ENCODE results near the gene GOT1.
A peak's percentile ranks its signal among the peaks of the same experiment; 100 is the strongest.

The GOT1 gene
- 12.2 to 43.5 (median 30.9) reads per million in 17 experiments for total RNA-seq

GRCh38 chr10:99430451-99431189, at the start of gene GOT1:
GOT1 (minus strand) TSS chr10:99430624; CDS start chr10:99430565, 59 bp downstream.
- peak; percentile 98 to 100 (median 99) for DNase-seq

- DNase-seq, result no peak
Observed at GRCh38 chr10:99470327-99470726, 39.9 kb upstream of the GOT1 start.

- DNase-seq, result no peak
Observed at GRCh38 chr10:99467236-99467999, 37.0 kb upstream of the GOT1 start.

- no peak for DNase-seq
Observed at GRCh38 chr10:99466632-99467223, 36.3 kb upstream of the GOT1 start.

- peak in 1 of 4 experiments; percentile 8 for DNase-seq
Observed at GRCh38 chr10:99461230-99461629, 30.8 kb upstream of the GOT1 start.

DNA sequence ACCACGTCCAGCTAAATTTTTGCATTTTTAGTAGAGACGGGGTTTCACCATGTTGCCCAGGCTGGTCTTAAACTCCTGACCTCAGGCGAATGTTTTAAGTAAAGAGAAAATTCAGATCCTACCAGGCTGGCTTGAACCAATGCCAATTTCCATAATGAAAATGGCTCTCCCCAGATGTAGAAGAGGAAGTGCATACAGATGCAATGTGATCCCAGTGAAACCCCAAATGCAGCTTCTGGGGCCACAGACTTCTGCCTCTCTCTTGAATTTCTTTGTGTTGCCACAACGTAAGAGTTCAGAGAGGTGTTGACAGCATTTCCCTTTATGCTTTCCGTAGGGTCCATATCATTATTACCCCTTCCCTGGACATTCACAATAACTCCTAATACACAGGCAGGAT, 29.6 kb upstream of the GOT1 start:
- DNase-seq, result peak; percentile 3 to 29 (median 12)

GRCh38 chr10:99459217-99459616, 28.8 kb upstream of the GOT1 start:
- DNase-seq, result no peak

DNA sequence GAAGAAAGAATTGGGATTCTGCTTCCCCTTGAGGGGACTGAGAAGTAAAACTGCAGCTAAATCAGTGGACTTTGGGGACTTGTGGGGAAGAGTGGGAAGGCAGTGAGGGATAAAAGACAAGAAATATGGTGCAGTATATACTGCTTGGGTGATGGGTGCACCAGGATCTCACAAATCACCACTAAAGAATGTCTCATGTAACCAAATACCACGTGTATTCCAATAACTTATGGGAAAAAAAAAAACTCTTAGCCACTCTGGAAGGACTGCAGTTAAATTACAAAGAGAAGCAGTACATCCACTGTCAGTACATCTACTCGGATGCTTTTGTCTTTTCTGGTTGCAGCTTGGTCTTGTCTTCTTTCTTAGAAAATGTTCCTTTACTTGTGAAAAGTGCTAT, 27.4 kb upstream of the GOT1 start:
- DNase-seq, result no peak

DNA sequence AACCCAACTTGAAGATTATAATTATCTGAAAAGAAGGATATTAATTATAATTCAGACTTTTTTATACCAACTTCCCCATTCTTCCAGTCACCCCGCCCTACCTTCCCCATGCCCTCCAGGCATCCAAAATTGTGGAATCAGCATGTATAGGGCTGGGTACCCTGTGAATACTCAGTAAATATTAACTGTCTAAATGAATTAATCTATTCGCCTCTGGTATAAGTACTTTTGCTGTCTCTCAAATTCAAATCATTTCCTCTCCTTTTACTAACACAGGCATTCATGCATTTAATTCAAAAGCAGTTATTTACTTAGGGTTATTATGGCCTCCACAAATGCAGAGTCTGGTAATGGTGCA, 26.5 kb upstream of the GOT1 start:
- no peak for DNase-seq

DNA sequence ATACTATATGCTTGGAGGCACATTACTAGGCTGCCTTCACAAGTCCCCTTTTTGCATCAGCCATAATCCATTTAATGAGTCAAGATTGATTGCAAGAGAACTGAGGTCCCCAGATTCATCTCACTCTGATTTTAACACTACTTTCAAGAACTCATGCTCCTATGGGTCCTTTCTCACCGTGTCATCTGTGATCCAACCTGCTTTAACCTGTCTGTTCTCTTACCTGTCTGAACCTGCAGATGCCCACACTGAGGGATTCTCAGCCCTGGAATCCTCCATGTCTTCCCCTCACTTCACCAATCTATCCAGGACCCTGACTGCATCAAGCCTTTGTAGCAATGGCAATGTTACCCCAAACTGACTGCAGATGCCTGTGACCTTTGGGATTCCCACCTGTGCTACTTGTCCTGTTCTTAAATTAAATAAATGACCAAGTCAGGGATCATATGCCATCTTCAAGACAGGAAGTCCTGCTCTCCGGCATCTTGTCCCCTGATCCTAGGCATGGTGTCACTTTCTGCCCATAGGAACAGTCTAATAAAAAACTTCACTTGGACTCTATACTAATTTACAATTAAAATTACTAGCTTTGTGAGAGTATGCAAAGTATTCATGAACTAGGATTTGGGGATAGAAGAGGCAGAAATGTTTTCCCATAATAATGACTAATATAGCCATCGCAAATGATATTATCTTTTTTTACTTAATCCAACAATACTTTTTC, 25.9 kb upstream of the GOT1 start:
- no peak for DNase-seq

- DNase-seq, result no peak
Observed at GRCh38 chr10:99451981-99452380, 21.6 kb upstream of the GOT1 start.

- DNase-seq, result no peak
Observed at GRCh38 chr10:99451499-99451788, 21.0 kb upstream of the GOT1 start.

DNA sequence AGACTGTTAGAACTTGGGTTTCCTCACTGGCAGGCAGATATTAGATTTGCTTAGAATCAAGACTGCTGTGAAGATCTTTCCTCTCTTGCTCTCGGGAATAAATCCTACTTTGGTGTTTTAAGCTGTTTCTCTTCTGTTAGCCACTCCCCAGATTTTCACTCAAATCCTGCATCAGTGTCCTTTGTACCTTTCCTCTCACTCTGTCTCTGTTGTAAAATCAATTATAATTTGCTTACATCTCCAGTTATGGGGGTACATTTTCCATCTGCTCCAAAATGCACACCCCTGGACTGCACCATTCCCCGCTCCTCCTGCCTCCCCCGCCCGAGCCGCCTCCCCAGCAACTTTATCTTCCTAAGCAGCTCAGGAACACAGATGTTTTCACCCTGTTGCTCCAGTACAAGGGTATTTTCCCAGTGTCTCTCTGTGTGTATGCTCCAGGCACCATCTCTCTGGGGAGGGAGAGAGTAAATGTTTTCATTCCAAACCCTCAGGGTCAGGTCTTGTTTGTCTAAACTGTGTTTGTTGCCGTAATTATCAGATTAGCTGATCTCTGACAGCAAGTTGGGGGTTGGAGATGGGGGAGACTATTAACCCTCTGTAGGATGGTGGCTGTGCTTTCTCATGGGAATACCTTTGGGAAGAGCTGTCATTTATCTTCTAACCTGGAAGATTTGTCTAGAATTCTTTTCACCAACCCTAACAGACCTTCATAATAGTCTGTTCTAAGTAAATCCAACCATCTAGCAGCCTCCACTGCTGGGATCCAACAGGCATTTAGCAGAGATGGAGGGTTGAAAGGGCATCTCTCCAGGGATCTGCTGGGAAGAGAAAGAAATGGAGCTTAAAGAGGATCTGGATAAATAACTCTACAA, 20.4 kb upstream of the GOT1 start:
- DNase-seq, result no peak

DNA sequence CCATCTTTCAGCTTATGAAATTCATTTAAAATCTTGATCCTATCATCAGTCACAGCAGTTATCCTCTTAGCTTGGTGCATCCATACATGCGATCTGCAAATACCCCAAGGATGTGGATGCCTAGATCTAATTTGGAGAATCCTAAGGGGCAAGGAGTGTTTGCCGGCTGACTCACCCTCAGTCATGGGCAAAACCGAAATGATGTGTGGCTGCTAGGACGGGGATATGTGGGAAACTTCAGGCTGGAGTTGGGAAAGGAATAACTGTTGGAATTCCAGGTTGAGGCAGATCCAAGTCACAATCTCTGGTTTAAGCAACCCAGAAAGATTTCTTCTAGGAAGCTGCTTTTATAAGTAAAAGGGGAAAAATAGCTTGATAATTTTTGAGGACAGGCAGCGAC, 19.7 kb upstream of the GOT1 start:
- DNase-seq, result no peak

DNA sequence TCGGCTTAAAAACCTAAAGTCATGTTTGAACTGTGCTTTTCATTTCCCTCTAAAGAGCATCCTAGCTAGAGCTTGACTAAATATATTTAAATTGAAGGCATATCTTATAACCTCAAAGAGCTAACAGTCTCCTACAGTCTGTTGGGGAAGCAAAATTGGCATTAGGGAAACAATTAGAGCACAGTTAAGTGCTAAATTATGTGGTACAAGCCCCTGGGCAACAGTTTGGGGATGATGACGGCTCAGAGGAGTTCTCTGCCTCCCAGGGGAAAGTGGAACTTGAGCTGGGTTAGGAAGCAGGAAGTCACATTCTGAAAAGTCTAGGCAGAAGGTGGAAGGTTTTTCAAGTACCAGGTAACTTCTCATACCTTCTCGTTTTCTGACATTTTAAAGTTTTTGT, 18.6 kb upstream of the GOT1 start:
- DNase-seq, result no peak

DNA sequence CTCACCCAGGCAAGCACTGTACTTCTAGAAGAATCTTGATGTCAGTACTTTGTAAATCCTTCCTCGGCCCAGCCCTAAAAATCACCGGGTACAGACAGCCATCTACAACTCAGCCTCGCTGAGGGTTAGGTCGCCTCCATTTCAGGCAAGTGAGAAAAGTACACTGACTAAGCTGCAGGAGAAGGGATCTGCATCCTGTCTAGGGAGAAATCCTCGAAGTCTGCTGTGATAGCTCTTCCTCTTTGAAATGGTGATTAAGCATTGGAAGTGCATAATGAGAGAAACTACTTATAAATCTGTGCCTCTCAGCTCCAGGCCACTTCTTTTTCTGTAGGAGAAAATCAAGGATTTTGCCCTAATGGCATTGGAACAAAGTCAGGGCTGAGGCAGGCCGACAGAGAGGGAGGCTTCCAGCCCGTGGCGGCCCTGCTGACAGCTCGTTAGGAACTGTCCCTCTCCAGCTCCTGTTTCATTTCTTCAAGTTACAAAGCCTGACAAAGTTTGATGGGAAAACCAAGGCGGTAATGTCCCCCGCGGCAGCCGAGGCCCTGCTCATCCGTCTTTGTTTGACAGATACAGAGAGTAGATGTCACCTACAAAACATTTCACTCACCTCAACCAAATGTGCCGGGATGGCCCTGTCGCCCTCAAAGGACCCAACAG, 14.1 kb upstream of the GOT1 start:
- DNase-seq, result no peak

GRCh38 chr10:99443500-99443899, 13.1 kb upstream of the GOT1 start:
- DNase-seq, result no peak

DNA sequence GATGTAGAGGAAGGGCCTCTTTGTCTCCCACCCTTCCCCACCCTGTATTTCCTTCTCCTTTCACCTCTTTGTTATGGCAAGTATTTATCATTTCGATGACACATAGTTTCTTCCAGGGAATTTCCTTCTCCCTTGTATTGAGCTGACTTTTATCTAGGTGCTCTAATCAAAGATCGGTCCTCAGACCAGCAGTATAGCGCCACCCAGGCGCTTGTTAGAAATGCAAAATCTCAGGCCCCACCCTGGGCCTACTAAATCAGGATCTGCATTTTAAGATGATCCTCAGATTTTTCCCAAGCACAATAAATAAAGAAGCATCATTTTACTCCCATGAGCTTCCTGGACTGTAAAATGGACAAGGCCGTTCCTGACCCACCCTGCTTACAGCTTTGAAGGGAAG, 12.0 kb upstream of the GOT1 start:
- no peak for DNase-seq

DNA sequence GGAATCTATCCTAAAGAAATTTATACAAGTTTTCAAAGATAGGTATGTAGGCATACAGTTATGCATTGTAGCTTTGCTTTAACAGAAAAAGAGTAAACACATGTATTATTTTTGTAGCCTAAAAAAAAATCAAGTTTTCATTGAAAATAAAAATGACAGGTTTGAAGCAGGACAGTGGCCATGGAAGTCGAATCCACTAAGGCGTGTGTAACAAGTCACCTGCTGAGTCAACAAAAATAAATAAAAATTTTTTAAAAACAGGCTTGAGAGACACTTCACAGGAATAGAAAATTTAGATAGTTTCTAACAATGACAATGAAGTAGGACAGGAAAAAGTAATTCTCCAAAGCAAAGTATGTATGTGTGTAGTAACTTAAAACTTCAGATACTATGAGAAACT, 8.5 kb upstream of the GOT1 start:
- DNase-seq, result no peak

GRCh38 chr10:99435986-99436638, 5.7 kb upstream of the GOT1 start:
- peak; percentile 36 to 72 (median 60) for DNase-seq

DNA sequence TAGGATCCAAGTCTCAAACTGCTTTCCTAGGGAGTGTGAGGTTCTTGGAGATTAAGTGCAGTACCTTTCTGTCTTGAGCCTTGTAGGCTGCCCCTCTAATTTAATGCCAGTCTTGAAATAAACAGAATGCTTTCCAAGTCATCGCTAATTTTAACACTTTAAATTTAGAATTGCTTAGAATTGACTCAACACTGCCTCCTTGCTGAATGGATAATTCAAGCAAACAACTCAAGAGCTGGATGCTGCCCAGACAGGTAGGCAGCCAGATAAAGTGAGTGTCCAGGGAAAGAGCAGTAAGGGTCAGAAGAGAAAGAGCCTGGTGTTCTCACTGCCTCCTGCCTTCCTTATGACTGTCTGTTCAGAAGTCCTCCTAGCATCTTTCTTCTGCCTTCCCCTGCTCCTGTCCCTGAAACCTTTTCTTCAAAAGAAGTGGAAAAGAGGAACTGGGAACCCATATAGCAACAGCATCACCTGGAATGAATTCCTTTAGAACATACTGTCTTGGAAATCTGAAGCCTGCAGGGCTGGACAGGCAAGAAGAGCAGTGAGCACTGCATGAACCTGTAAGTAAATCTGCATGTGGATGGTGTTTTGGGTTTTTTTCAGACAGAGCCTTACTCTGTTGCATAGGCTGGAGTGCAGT, 3.1 kb upstream of the GOT1 start:
- DNase-seq, result no peak
